ENCODE results near the gene PHC2.

The PHC2 gene

GRCh38 chr1:33454646-33455282 is 23.9 kb upstream of the PHC2 start:
- no peak for DNase-seq (ENCODE audit: low spot score)

- no peak for DNase-seq (ENCODE audit: low spot score)
Measured at GRCh38 chr1:33446590-33446989, 15.7 kb upstream of the PHC2 start.

GRCh38 chr1:33445108-33445507 is 14.2 kb upstream of the PHC2 start:
- DNase-seq (ENCODE audit: low spot score): no peak

- DNase-seq (ENCODE audit: low spot score): no peak
Measured at GRCh38 chr1:33443705-33444180, 12.8 kb upstream of the PHC2 start.

- no peak for DNase-seq (ENCODE audit: low spot score)
Measured at GRCh38 chr1:33443080-33443704, 12.3 kb upstream of the PHC2 start.

GRCh38 chr1:33442141-33442540 is 11.2 kb upstream of the PHC2 start:
- DNase-seq (ENCODE audit: low spot score): no peak

GRCh38 chr1:33441088-33441745 is 10.3 kb upstream of the PHC2 start:
- peak; percentile 81 for DNase-seq (ENCODE audit: low spot score)

GRCh38 chr1:33439662-33440061 is 8.8 kb upstream of the PHC2 start:
- no peak for DNase-seq (ENCODE audit: low spot score)

- no peak for DNase-seq (ENCODE audit: low spot score)
Measured at GRCh38 chr1:33438364-33439160, 7.7 kb upstream of the PHC2 start.

- DNase-seq (ENCODE audit: low spot score): no peak
Measured at GRCh38 chr1:33436557-33437285, 5.8 kb upstream of the PHC2 start.

GRCh38 chr1:33435096-33435820 is 4.4 kb upstream of the PHC2 start:
- DNase-seq (ENCODE audit: low spot score): no peak

- DNase-seq (ENCODE audit: low spot score): no peak
Measured at GRCh38 chr1:33434363-33434750, 3.5 kb upstream of the PHC2 start.

- peak; percentile 77 for DNase-seq (ENCODE audit: low spot score)
Measured at GRCh38 chr1:33433509-33434362, 2.8 kb upstream of the PHC2 start.

- DNase-seq (ENCODE audit: low spot score): peak; percentile 3
Measured at GRCh38 chr1:33429856-33430691, 821 bp downstream of the PHC2 start.

- DNase-seq (ENCODE audit: low spot score): no peak
Measured at GRCh38 chr1:33429332-33429731, 1.6 kb downstream of the PHC2 start.

- DNase-seq (ENCODE audit: low spot score): no peak
Measured at GRCh38 chr1:33428661-33429060, 2.2 kb downstream of the PHC2 start.

GRCh38 chr1:33426916-33427315 is 4.0 kb downstream of the PHC2 start:
- DNase-seq (ENCODE audit: low spot score): no peak

GRCh38 chr1:33425900-33426299 is 5.0 kb downstream of the PHC2 start:
- DNase-seq (ENCODE audit: low spot score): no peak

- no peak for DNase-seq (ENCODE audit: low spot score)
Measured at GRCh38 chr1:33424610-33425009, 6.3 kb downstream of the PHC2 start.

Measured in LoVo (cell line).